H1 (cell line): ENCODE measurements around the gene ABLIM1. TPM values are rescaled to one million over a fixed set of nuclear protein-coding genes. Genes with fewer than 3 reads are reported as not detected.

ENCODE experiments used
- CTCF ChIA-PET: fragments of 300-600 bp; sonication (Branson Sonifier 250); formaldehyde crosslinking; loops from one replicate; lab custom pipeline; 2021; ENCODE audit not compliant: partially characterized antibody; lab: Charles Lee
- POLR2A ChIA-PET: fragments of 300-600 bp; sonication (Branson Sonifier 250); formaldehyde crosslinking; loops from one replicate; lab custom pipeline; 2021; ENCODE audit warnings: inconsistent platforms; ENCODE audit not compliant: partially characterized antibody; lab: Charles Lee
- DNase-seq, 2 experiments: peaks; one replicate each; pipeline versions ENCODE4 v3.0.0 to v3.0.0-alpha.2; 2010 to 2022; ENCODE audit warnings: low spot score in 2 of 2, low read depth in 1 of 2, mixed read lengths in 1 of 2
- FAIRE-seq: peaks from 2 replicates; lab custom pipeline; 2011; peaks lifted over from hg19 to GRCh38; lab: Jason Lieb, UNC
- H2AFZ ChIP-seq: 2 replicates; pipeline ENCODE4 v1.8.1; 2012; ENCODE audit warnings: low read length, inconsistent platforms
- H2AK5ac ChIP-seq: 2 replicates; pipeline ENCODE4 v1.6.1; 2013; ENCODE audit warnings: low read depth, low read length
- H2BK120ac ChIP-seq: replicated peaks from 2 replicates; pipeline ENCODE3; 2013; ENCODE audit warnings: low read depth, low read length, inconsistent platforms
- H2BK12ac ChIP-seq: 2 replicates; pipeline ENCODE4 v1.6.1; 2013; ENCODE audit warnings: low read depth, low read length
- H2BK15ac ChIP-seq: 2 replicates; pipeline ENCODE4 v1.6.1; 2013; ENCODE audit warnings: low read length
- H2BK20ac ChIP-seq: 2 replicates; pipeline ENCODE4 v1.6.1; 2013; ENCODE audit warnings: low read length
- H2BK5ac ChIP-seq: 2 replicates; pipeline ENCODE4 v1.6.1; 2013; ENCODE audit warnings: low read depth, low read length
- H3K14ac ChIP-seq: 2 replicates; pipeline ENCODE4 v1.6.1; 2013; ENCODE audit warnings: inconsistent platforms; ENCODE audit not compliant: insufficient read length
- H3K18ac ChIP-seq: 2 replicates; pipeline ENCODE4 v1.6.1; 2013; ENCODE audit warnings: low read length; ENCODE audit errors: extremely low read depth
- H3K23ac ChIP-seq: 2 replicates; pipeline ENCODE4 v1.6.1; 2013; ENCODE audit warnings: inconsistent platforms; ENCODE audit not compliant: insufficient read length
- H3K23me2 ChIP-seq: 2 replicates; pipeline ENCODE4 v1.6.1; 2013; ENCODE audit warnings: low read depth, low read length
- H3K27ac ChIP-seq: 2 replicates; pipeline ENCODE4 v1.6.1; 2011; ENCODE audit warnings: low read depth, low read length, inconsistent platforms
- H3K27me3 ChIP-seq, 4 experiments: replicated peaks in 1 of 4; 1 replicate in 1 of 4; 2 replicates in 3 of 4; pipeline versions ENCODE4 v1.6.1 to v1.8.1; 2011 to 2013; ENCODE audit warnings: low read length in 3 of 4, mild to moderate bottlenecking in 3 of 4, inconsistent platforms in 2 of 4, mixed read lengths in 2 of 4, moderate library complexity in 1 of 4; ENCODE audit not compliant: control insufficient read depth in 3 of 4, insufficient read depth in 3 of 4; ENCODE audit errors: extremely low read depth in 1 of 4
- H3K36me3 ChIP-seq, 4 experiments: 2 replicates each; pipeline versions ENCODE4 v1.6.1 to v1.8.1; 2011 to 2013; ENCODE audit warnings: mild to moderate bottlenecking in 4 of 4, low read length in 3 of 4, moderate library complexity in 2 of 4, control low read depth in 1 of 4, inconsistent platforms in 1 of 4; ENCODE audit not compliant: insufficient read depth in 4 of 4, control insufficient read depth in 2 of 4
- H3K4ac ChIP-seq: replicated peaks from 2 replicates; pipeline ENCODE3; 2013; ENCODE audit warnings: low read length, low read depth, mixed read lengths, inconsistent platforms; ENCODE audit not compliant: insufficient read length
- H3K4me1 ChIP-seq, 4 experiments: replicated peaks in 1 of 4; 1 replicate in 1 of 4; 2 replicates in 3 of 4; pipeline versions ENCODE4 v1.6.1 to v1.8.1; 2011 to 2013; ENCODE audit warnings: low read length in 3 of 4, inconsistent platforms in 2 of 4, mixed read lengths in 1 of 4; ENCODE audit not compliant: insufficient read depth in 4 of 4, control insufficient read depth in 3 of 4
- H3K4me2 ChIP-seq, 2 experiments: 2 replicates each; pipeline versions ENCODE4 v1.6.1 to v1.8.1; 2011 to 2013; ENCODE audit warnings: low read depth in 2 of 2, low read length in 2 of 2, control low read depth in 1 of 2, inconsistent platforms in 1 of 2, mild to moderate bottlenecking in 1 of 2; ENCODE audit not compliant: insufficient read depth in 1 of 2
- H3K4me3 ChIP-seq, 4 experiments: fragments of 200-600, 300-600 bp in 1 of 4; sonication (generic), shearing (Covaris generic), sonication (Bioruptor Twin) in 1 of 4; 2 replicates each; pipeline versions ENCODE4 v1.5.1 to v1.8.1; 2011 to 2016; ENCODE audit warnings: low read length in 4 of 4, low read depth in 3 of 4, control low read depth in 2 of 4, inconsistent platforms in 2 of 4, mild to moderate bottlenecking in 2 of 4, mixed read lengths in 1 of 4, moderate library complexity in 1 of 4; ENCODE audit not compliant: insufficient read depth in 2 of 4; ENCODE audit errors: extremely low read depth in 1 of 4
- H3K56ac ChIP-seq: replicated peaks from 2 replicates; pipeline ENCODE3; 2013; ENCODE audit warnings: low read depth, mild to moderate bottlenecking, mixed read lengths, low read length, inconsistent platforms; ENCODE audit not compliant: insufficient read length
- H3K79me1 ChIP-seq: 2 replicates; pipeline ENCODE4 v1.6.1; 2013; ENCODE audit warnings: low read depth, low read length, control low read depth
- H3K79me2 ChIP-seq, 2 experiments: 2 replicates each; pipeline versions ENCODE4 v1.6.1 to v1.8.1; 2012 to 2013; ENCODE audit warnings: low read length in 2 of 2, mild to moderate bottlenecking in 2 of 2, inconsistent platforms in 1 of 2; ENCODE audit not compliant: insufficient read depth in 2 of 2, control insufficient read depth in 1 of 2
- H3K9ac ChIP-seq, 4 experiments: replicated peaks in 1 of 4; 1 replicate in 1 of 4; 2 replicates in 3 of 4; pipeline versions ENCODE4 v1.6.1 to v1.8.1; 2011 to 2013; ENCODE audit warnings: low read depth in 3 of 4, low read length in 3 of 4, control low read depth in 2 of 4, mild to moderate bottlenecking in 2 of 4, moderate library complexity in 2 of 4, inconsistent platforms in 1 of 4; ENCODE audit errors: extremely low read depth in 1 of 4
- H3K9me3 ChIP-seq, 2 experiments: 2 replicates each; pipeline versions ENCODE4 v1.6.1 to v1.8.1; 2012 to 2013; ENCODE audit warnings: mild to moderate bottlenecking in 2 of 2, moderate library complexity in 2 of 2, control low read depth in 1 of 2, inconsistent platforms in 1 of 2, low read depth in 1 of 2, low read length in 1 of 2, mixed read lengths in 1 of 2; ENCODE audit not compliant: insufficient read depth in 2 of 2
- H4K20me1 ChIP-seq, 2 experiments: replicated peaks in 1 of 2; 2 replicates each; pipeline versions ENCODE3 to v1.8.1; 2011 to 2013; ENCODE audit warnings: inconsistent platforms in 2 of 2, low read length in 2 of 2, mild to moderate bottlenecking in 1 of 2; ENCODE audit not compliant: insufficient read depth in 2 of 2, control insufficient read depth in 1 of 2
- H4K5ac ChIP-seq: 2 replicates; pipeline ENCODE4 v1.6.1; 2013; ENCODE audit warnings: low read length, low read depth, mixed read lengths, inconsistent platforms; ENCODE audit not compliant: insufficient read length
- H4K8ac ChIP-seq: 2 replicates; pipeline ENCODE4 v1.8.0; 2013; ENCODE audit warnings: mild to moderate bottlenecking, moderate library complexity, low read length, inconsistent platforms; ENCODE audit not compliant: insufficient read depth; ENCODE audit errors: extremely low read depth
- H4K91ac ChIP-seq: replicated peaks from 2 replicates; pipeline ENCODE3; 2013; ENCODE audit warnings: low read length, mixed read lengths, inconsistent platforms; ENCODE audit not compliant: insufficient read length
- ASH2L ChIP-seq: fragments of 200-600, 300-600 bp; sonication (generic); IDR thresholded peaks from one replicate; pipeline ENCODE4 v1.7.1; 2017; ENCODE audit warnings: low read length
- CBX5 ChIP-seq: fragments of 300-800, 300-1000 bp; sonication (generic); IDR thresholded peaks from 2 replicates; pipeline ENCODE4 v1.7.1; 2016; ENCODE audit warnings: antibody characterized with exemption, low read length, low read depth
- CHD2 ChIP-seq: IDR thresholded peaks from 2 replicates; pipeline ENCODE4 v1.6.1; 2012; ENCODE audit warnings: low read length, improper control_type of control experiment
- EP300 ChIP-seq, 2 experiments: IDR thresholded peaks; 1 replicate in 1 of 2; 2 replicates in 1 of 2; pipeline ENCODE4 v1.6.1; 2011 to 2012; ENCODE audit warnings: low read depth in 2 of 2, low read length in 2 of 2, mild to moderate bottlenecking in 2 of 2, borderline replicate concordance in 1 of 2, inconsistent platforms in 1 of 2, moderate library complexity in 1 of 2
- KDM4A ChIP-seq: IDR thresholded peaks from one replicate; pipeline ENCODE4 v1.7.1; 2012; ENCODE audit warnings: low read depth, mild to moderate bottlenecking, moderate library complexity, low read length, inconsistent platforms; ENCODE audit not compliant: severe bottlenecking
- MAFK ChIP-seq: IDR thresholded peaks from 2 replicates; pipeline ENCODE4 v1.6.1; 2012; ENCODE audit warnings: low read depth, mild to moderate bottlenecking, improper control_type of control experiment, low read length
- RBBP5 ChIP-seq: IDR thresholded peaks from 2 replicates; pipeline ENCODE4 v1.7.1; 2012; ENCODE audit warnings: low read depth, mild to moderate bottlenecking, inconsistent platforms, low read length, moderate library complexity, borderline replicate concordance
- RXRA ChIP-seq: IDR thresholded peaks from 2 replicates; pipeline ENCODE4 v1.6.1; 2011; ENCODE audit warnings: low read depth, mild to moderate bottlenecking, low read length, moderate library complexity; ENCODE audit not compliant: insufficient read depth
- SP4 ChIP-seq: IDR thresholded peaks from 2 replicates; pipeline ENCODE4 v1.6.1; 2012; ENCODE audit warnings: low read length, inconsistent platforms
- TAF7 ChIP-seq: optimal IDR thresholded peaks from 2 replicates; pipeline ENCODE3; 2011; ENCODE audit warnings: low read depth, mild to moderate bottlenecking, inconsistent platforms, low read length, moderate library complexity, borderline replicate concordance
- TBP ChIP-seq: IDR thresholded peaks from 2 replicates; pipeline ENCODE4 v1.6.1; 2011; ENCODE audit warnings: low read depth, low read length, improper control_type of control experiment
- TCF12 ChIP-seq: IDR thresholded peaks from 2 replicates; pipeline ENCODE4 v1.6.1; 2011; ENCODE audit warnings: low read depth, mild to moderate bottlenecking, low read length
- WGBS, 2 experiments: shearing (Covaris generic) in 1 of 2; methylation state at CpG; one replicate each; pipeline versions ENCODE4 v1.1.6 to v1.1.7; 2013 to 2015; ENCODE audit warnings: low lambda C conversion rate in 2 of 2, mixed read lengths in 2 of 2, inconsistent platforms in 1 of 2, low coverage in 1 of 2, missing lambda C conversion rate in 1 of 2; ENCODE audit not compliant: insufficient replicate concordance in 2 of 2, insufficient coverage in 1 of 2, insufficient read length in 1 of 2; ENCODE audit errors: extremely low coverage in 1 of 2, missing lambda C conversion rate in 1 of 2; 5-methylcytosine and 5-hydroxymethylcytosine counted together
- polyA plus RNA-seq, 7 experiments: library from polyadenylated mRNA; depleted of rRNA in 3 of 7; stranded (reverse) in 5 of 7; unstranded in 2 of 7; fragments of >200 nt in 5 of 7; fragments of 200-250 nt in 2 of 7; gene quantifications; 1 replicate in 5 of 7; 2 replicates in 1 of 7; 4 replicates in 1 of 7; pipeline versions ENCODE4 v1.2.1 to v1.2.3, GENCODE V29; 2011 to 2013; ENCODE audit warnings: missing spikeins in 2 of 7, mixed read lengths in 2 of 7
- total RNA-seq: library from RNA; stranded (reverse); fragmentation: NEBNext Ultra II Directional; extraction: Animal tissue kit (Norgen Biotek cat#: 25700); gene quantifications from 2 replicates; pipeline ENCODE4 v1.2.1, GENCODE V29; 2021
- TF ChIP-seq, protein P1 (sequence below): IDR thresholded peaks from 2 replicates; pipeline ENCODE4 v1.6.1; 2011; ENCODE audit warnings: low read length, improper control_type of control experiment

Gene ABLIM1
- total and polyA plus RNA-seq, 2 of the 8 experiments (the other 6 are each of a cell fraction or from before 2014, with no cell fraction given), result 51.2 to 51.7 TPM

DNA sequence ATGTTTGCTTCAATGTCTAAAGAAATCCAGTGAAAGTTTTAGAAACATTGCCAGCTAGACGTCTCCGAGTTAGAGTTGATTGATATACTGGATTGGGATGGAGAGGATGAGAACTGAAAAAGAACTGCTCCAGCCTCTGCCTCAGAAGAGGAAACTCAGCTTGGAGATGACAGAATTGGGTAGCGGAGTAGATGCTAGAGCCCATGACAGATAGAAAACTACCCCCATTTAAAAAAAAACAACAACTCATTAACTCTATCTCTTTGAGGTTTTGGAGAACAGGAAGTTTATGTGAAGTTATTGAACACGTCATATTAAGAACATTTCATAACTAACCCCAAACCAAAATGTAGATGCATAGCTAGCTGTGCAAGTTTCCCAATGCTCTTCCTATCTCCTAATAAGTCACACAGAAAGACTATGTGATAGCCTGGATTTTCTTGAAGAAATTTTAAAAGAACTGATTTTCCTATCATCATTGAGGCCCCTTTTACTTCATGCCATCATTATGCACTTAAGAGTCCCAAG, 225.4 kb downstream of the ABLIM1 start:
- H4K20me1 ChIP-seq, result no peaks in the 10 kb centered on the region
- no peak overlapping the region for H2BK20ac ChIP-seq
- ChIA-PET POLR2A (interaction anchor here (1.4 kb wide), 1 partner anchor 9 kb away, joined by 3 read pairs; no protein-coding TSS in a partner anchor), CTCF (interaction anchor here (0.6 to 20.2 kb wide), 6 partner anchors 26 to 354 kb away, joined by 3 to 269 read pairs (median 4); no protein-coding TSS in a partner anchor)
- H3K79me2 ChIP-seq, result no peaks in the 10 kb centered on the region
- peaks cover 0 to 3% (median under 1%) of the 10 kb centered on the region in 4 experiments; a peak in 4 of 8 replicates for H3K36me3 ChIP-seq
- H3K9ac ChIP-seq, result no peak overlapping the region
- WGBS, 2 experiments, result 96% methylated on average over 4 of the region's 4 CpGs; no CpG with 5 or more reads in 1 of the 2 experiments
- H3K56ac ChIP-seq, result no peak overlapping the region
- no peak overlapping the region for H3K4ac ChIP-seq
- no peaks in the 10 kb centered on the region for H3K79me1 ChIP-seq
- DNase-seq, result no peak
- no peak overlapping the region for H2BK5ac ChIP-seq
- no peaks in the 10 kb centered on the region for H3K27me3 ChIP-seq
- no peak overlapping the region for H4K91ac ChIP-seq
- no peak overlapping the region for H3K18ac ChIP-seq
- no peak overlapping the region for H2BK15ac ChIP-seq
- FAIRE-seq, result no peak
- H3K4me3 ChIP-seq, result no peak overlapping the region
- H2AK5ac ChIP-seq, result no peak overlapping the region
- H3K9me3 ChIP-seq, result no peaks in the 10 kb centered on the region
- no peak overlapping the region for H3K27ac ChIP-seq
- H3K23ac ChIP-seq, result no peak overlapping the region
- peaks cover 0 to 2% (median 0%) of the 10 kb centered on the region in 4 experiments; a peak in 1 of 7 replicates for H3K4me1 ChIP-seq
- H3K14ac ChIP-seq, result no peak overlapping the region
- TF ChIP-seq EP300 (IDR thresholded peaks at IDR 0.05; ENCODE audit: borderline replicate concordance in 1 of 2, low read depth in 2 of 2, low read length in 2 of 2) (no peak), KDM4A (no peak), RXRA (no peak), ASH2L (no peak), CHD2 (no peak), SP4 (no peak), TCF12 (no peak), RBBP5 (no peak), TBP (no peak), MAFK (no peak), CBX5 (no peak), TAF7 (no peak)
- TF ChIP-seq, protein P1, sequence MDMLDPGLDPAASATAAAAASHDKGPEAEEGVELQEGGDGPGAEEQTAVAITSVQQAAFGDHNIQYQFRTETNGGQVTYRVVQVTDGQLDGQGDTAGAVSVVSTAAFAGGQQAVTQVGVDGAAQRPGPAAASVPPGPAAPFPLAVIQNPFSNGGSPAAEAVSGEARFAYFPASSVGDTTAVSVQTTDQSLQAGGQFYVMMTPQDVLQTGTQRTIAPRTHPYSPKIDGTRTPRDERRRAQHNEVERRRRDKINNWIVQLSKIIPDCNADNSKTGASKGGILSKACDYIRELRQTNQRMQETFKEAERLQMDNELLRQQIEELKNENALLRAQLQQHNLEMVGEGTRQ, result no peak
- H4K8ac ChIP-seq, result no peak overlapping the region
- H4K5ac ChIP-seq, result no peak overlapping the region
- no peaks in the 10 kb centered on the region for H3K23me2 ChIP-seq
- H2BK12ac ChIP-seq, result no peak overlapping the region
- no peak overlapping the region for H3K4me2 ChIP-seq
- no peak overlapping the region for H2BK120ac ChIP-seq
- no peak overlapping the region for H2AFZ ChIP-seq
